ENCODE data around the gene BMP2K. TPM values are rescaled to one million over a fixed set of nuclear protein-coding genes. Genes with fewer than 3 reads are reported as not detected.

The BMP2K gene
- total RNA-seq: 25.2 and 30.9 TPM in 2 replicates

DNA sequence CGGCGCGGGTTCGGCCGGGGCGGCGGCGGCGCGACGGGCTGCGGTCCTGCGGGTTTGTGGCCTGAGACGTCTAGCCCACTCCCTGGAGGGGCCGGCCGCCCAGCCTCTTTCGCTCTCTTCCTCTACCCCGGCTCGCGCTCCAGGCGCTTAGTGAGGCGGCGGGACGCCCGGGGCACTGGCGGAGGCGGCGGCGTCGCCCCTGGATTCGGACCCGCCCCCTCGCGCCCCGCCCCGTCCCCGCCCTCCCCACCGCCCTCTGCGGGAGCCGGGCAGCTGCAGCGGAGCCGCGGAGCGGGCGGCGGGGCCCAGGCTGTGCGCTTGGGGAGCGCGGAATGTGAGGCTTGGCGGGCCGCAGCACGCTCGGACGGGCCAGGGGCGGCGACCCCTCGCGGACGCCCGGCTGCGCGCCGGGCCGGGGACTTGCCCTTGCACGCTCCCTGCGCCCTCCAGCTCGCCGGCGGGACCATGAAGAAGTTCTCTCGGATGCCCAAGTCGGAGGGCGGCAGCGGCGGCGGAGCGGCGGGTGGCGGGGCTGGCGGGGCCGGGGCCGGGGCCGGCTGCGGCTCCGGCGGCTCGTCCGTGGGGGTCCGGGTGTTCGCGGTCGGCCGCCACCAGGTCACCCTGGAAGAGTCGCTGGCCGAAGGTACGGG lies at the start of gene BMP2K:
BMP2K (plus strand) TSS at position 272 of the 650 bp plus-strand sequence; CDS start at position 466, 194 bp downstream.
- H3K27me3 ChIP-seq (ENCODE audit: control insufficient read depth, insufficient read depth, low read length): no peaks in the 10 kb centered on the region
- no peaks in the 10 kb centered on the region for H3K36me3 ChIP-seq (ENCODE audit: control insufficient read depth, insufficient read depth, low read length)
- H3K4me3 ChIP-seq (ENCODE audit: low read depth, low read length): peak within 1 kb of the TSS; percentile 95
- TF ChIP-seq, protein P1, sequence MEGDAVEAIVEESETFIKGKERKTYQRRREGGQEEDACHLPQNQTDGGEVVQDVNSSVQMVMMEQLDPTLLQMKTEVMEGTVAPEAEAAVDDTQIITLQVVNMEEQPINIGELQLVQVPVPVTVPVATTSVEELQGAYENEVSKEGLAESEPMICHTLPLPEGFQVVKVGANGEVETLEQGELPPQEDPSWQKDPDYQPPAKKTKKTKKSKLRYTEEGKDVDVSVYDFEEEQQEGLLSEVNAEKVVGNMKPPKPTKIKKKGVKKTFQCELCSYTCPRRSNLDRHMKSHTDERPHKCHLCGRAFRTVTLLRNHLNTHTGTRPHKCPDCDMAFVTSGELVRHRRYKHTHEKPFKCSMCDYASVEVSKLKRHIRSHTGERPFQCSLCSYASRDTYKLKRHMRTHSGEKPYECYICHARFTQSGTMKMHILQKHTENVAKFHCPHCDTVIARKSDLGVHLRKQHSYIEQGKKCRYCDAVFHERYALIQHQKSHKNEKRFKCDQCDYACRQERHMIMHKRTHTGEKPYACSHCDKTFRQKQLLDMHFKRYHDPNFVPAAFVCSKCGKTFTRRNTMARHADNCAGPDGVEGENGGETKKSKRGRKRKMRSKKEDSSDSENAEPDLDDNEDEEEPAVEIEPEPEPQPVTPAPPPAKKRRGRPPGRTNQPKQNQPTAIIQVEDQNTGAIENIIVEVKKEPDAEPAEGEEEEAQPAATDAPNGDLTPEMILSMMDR (IDR thresholded peaks at IDR 0.05; ENCODE audit: insufficient read depth, low read length, poor library complexity, severe bottlenecking): no peak
- DNase-seq (ENCODE audit: low read depth): no peak

DNA sequence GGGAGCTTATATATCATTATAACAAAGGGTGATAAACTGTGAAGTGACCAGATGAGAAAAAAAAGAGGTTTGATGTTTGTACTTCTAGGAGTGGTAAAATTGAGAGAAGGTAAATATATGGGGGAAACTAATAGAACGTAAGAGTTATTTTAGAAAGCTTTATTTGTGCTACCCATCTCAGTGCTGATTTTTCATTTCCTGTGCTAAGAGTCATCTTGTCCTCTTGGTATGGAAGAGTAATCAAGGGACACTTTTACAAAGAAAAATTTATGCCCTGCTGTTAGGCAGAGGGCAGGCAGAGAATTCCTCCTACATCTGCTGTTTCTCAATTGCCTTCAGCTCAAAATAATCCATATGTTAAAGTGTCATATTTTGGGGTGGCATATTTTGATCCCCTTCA lies 49.6 kb upstream of the BMP2K start:
- DNase-seq (ENCODE audit: low read depth): no peak
- TF ChIP-seq, protein P1 (IDR thresholded peaks at IDR 0.05; ENCODE audit: insufficient read depth, low read length, poor library complexity, severe bottlenecking): no peak
- no peak overlapping the region for H3K4me3 ChIP-seq (ENCODE audit: low read depth, low read length)
- no peaks in the 10 kb centered on the region for H3K27me3 ChIP-seq (ENCODE audit: control insufficient read depth, insufficient read depth, low read length)
- no peaks in the 10 kb centered on the region for H3K36me3 ChIP-seq (ENCODE audit: control insufficient read depth, insufficient read depth, low read length)

DNA sequence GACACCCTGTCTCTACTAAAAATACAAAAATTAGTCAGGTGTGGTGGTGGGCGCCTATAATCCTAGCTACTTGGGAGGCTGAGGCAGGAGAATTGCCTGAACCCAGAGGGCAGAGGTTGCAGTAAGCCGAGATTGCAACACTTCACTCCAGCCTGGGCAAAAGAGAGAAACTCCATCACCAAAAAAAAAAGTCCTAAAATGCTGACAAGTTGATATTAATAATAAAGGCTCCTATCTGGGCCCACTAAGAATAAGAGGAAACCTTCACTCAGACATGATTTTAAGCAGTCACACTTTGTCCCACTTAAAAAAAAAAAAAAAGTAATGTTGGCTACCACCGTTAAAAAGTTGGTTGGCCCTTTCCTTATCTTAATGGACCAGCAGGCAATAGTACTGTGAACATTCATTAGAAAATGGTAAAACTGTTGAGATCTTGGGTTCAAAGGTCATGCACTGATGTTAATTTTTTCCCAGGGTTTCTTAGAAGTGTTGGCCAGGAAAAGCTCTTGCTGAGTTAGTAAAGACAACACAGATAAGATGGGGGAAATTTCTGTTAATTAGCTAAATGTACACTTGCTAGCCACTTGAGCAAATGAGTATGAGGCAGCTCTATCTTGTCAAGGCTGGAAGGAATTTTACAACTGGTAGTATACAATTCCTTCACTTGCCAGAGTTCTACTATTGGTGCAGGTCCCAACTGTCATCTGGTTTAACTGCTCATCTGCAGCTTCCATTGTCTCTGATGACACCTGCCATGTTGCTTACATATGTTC lies 43.6 kb upstream of the BMP2K start:
- H3K4me3 ChIP-seq (ENCODE audit: low read depth, low read length): no peak overlapping the region
- TF ChIP-seq, protein P1 (IDR thresholded peaks at IDR 0.05; ENCODE audit: insufficient read depth, low read length, poor library complexity, severe bottlenecking): no peak
- DNase-seq (ENCODE audit: low read depth): no peak
- no peaks in the 10 kb centered on the region for H3K36me3 ChIP-seq (ENCODE audit: control insufficient read depth, insufficient read depth, low read length)
- H3K27me3 ChIP-seq (ENCODE audit: control insufficient read depth, insufficient read depth, low read length): no peaks in the 10 kb centered on the region

DNA sequence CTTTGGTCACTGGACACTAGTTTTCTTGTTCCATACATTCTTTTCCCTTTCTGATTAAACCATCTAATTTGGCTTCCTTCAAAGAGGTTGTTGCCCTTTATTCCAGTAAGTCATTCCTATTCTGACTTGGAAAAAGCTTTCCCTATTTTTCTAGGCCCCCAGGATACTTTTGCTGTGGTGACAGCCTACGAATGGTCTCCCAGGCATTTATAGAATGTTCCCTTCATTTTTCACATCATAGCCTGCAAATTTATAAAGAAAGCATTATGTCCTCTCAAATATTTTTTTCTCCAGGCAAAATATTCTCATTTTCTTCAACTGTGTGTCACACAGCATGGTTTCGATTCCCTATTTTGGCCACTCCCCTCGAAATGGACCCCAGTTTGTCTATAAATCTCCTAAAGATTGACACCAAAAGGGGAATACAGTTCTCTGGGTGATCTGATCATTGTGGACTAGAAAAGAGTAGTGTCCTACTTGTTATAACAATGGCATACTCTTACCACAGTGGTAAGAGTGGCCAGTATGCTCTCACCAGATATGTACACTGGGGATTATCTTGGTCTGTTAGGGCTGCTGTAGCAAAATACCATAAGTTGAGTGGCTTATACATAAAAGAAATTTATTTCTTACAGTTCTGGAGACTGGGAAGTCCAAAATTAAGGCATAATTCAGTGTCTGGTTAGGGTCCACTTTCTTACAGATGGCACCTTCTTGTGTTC lies 41.5 kb upstream of the BMP2K start:
- H3K27me3 ChIP-seq (ENCODE audit: control insufficient read depth, insufficient read depth, low read length): no peaks in the 10 kb centered on the region
- no peak for DNase-seq (ENCODE audit: low read depth)
- no peak overlapping the region for H3K4me3 ChIP-seq (ENCODE audit: low read depth, low read length)
- H3K36me3 ChIP-seq (ENCODE audit: control insufficient read depth, insufficient read depth, low read length): no peaks in the 10 kb centered on the region
- TF ChIP-seq, protein P1 (IDR thresholded peaks at IDR 0.05; ENCODE audit: insufficient read depth, low read length, poor library complexity, severe bottlenecking): no peak

DNA sequence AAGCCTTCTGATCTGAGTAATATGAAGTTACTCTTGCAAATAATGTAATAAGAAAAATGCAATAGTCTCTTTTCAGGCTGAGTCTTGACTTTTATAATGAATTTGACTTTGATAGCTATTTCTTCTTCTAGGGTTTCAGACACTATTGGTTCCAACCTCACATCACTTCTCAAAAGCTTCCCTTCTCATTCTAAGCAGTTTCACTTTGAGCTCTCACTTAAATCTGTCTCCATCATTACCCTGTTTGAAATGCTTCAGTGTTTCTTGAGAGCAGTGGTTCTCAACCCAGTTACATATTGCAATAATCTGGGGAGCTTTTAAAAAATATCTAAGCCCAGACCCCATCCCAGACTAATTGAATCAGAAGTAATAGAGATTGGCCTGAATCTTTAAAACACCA lies 40.5 kb upstream of the BMP2K start:
- TF ChIP-seq, protein P1 (IDR thresholded peaks at IDR 0.05; ENCODE audit: insufficient read depth, low read length, poor library complexity, severe bottlenecking): no peak
- DNase-seq (ENCODE audit: low read depth): no peak
- H3K4me3 ChIP-seq (ENCODE audit: low read depth, low read length): no peak overlapping the region
- no peaks in the 10 kb centered on the region for H3K27me3 ChIP-seq (ENCODE audit: control insufficient read depth, insufficient read depth, low read length)
- H3K36me3 ChIP-seq (ENCODE audit: control insufficient read depth, insufficient read depth, low read length): no peaks in the 10 kb centered on the region

All from kidney epithelial cell (primary cell).